A673 (cell line): Measurements from ENCODE around the gene AGRN.

ENCODE experiments used
- CTCF ChIP-seq: fragments of 300-800, 200-600 bp; sonication (generic); conservative IDR thresholded peaks from 2 replicates; pipeline ENCODE4 v1.5.1; 2017; ENCODE audit warnings: low read depth, mild to moderate bottlenecking, antibody characterized with exemption, low read length, moderate library complexity, mixed read lengths
- EZH2 ChIP-seq: fragments of 200-600 bp; sonication (generic); IDR thresholded peaks from 2 replicates; pipeline ENCODE4 v1.6.1; 2017; ENCODE audit warnings: borderline replicate concordance, low read depth, mild to moderate bottlenecking, mixed read lengths, antibody characterized with exemption, low read length; ENCODE audit not compliant: poor library complexity, severe bottlenecking

- TF ChIP-seq CTCF = no peak
- TF ChIP-seq EZH2 = no peak
Observed at GRCh38 chr1:1081311-1082238, 61.7 kb downstream of the AGRN start.
